ENCODE results near the gene SERTAD3.
"Not testable (repeated sequence)": the region's sequence is repeated elsewhere in the genome, so short reads cannot be mapped to it uniquely, and the experiment has no call there.

The SERTAD3 gene

DNA sequence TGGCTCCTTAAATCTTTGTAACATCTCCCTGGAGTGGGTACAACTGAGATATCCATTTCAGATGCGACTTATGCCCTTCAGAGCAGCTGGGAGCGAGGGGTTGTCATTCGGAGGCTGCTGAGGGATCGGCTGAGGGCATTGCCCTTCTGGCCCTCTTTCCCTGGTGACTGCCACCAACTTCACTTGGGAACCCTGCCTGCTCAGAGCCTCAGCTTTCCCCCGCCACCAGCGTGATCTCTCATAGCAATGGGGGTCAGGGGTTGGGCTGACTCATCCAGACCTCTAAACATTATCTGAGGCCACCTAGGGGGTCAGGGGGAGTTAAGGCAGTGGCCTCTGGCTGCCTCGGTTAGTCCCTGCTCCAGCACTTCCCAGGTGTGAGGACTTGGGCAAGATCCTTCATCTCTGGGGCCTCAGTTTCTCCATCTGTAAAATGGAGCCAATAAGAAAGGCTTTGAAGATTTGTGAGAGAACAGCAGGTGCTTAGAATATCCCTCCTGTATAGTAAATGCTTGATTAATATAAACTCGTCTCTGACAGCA is 32.1 kb downstream of the SERTAD3 start:
- DNase-seq (ENCODE audit: insufficient read length, low spot score) (no peak), FAIRE-seq (no peak)

DNA sequence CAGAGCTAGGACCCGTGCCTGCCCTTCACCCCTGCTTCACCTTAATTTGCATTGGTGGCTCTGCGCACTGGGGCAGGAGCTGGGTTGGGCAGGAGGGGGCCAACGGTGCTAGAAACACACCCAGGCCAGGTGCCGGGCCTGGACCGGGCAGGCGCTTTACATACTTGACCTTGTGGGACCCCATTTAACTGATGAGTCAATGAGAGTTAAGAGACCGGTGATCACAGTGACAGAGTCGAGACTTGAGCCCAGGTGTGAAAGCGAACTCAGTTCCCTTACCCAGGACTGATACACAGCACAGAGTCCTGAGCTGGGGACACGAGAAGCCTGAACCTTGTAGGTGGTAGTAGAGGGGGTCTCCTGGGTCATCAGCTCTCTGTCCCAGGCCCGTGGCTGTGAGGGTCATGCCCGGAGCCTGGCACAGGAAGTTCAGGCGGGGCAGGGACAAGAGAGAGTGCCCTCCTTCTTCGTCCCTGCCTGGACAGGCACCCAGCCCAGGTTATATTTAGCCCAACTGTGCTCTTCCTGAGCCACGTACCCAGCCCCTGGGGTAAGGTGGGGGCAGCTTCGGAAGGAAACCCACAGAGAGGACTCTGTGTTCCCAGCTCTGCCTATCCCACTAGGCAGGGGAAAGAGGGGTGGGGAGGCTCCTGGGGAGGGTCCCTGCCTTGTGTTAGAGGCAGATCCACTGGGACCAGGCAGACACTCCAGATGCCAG is 32.9 kb downstream of the SERTAD3 start:
- DNase-seq (ENCODE audit: insufficient read length, low spot score) (no peak), FAIRE-seq (no peak)

DNA sequence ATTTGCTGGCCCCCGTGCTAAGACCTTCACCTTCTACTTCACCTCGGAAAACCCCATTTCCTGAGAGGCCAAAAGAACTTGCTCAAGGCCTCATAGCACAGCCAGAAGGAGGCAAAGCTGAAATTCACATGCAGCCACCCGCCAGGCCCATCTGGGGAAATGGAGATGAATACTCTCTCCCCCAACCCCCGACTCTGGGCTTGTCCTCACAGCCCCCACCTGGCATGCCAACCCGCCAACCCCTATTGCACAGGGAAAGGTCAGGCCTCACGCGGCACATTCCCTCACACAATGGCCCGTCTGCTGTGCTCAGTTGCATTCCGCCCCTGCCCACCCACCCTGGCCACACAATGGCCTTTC is 34.1 kb downstream of the SERTAD3 start:
- no peak for DNase-seq (ENCODE audit: insufficient read length, low spot score)
- no peak for FAIRE-seq

DNA sequence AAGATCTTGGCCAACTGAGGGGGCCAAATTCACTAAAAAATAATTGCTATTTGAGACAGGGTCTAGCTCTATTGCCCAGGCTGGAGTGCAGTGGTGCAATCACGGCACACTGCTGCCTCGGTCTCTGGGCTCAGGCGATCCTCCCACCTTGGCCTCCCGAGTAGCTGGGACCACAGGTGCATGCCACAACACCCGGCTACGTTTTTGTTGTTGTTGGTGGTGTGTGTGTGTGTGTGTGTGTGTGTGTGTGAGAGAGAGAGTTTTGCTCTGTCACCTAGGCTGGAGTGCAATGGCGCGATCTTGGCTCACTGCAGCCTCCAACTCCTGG is 35.6 kb downstream of the SERTAD3 start:
- DNase-seq (ENCODE audit: insufficient read length, low spot score); FAIRE-seq: not testable (repeated sequence)

DNA sequence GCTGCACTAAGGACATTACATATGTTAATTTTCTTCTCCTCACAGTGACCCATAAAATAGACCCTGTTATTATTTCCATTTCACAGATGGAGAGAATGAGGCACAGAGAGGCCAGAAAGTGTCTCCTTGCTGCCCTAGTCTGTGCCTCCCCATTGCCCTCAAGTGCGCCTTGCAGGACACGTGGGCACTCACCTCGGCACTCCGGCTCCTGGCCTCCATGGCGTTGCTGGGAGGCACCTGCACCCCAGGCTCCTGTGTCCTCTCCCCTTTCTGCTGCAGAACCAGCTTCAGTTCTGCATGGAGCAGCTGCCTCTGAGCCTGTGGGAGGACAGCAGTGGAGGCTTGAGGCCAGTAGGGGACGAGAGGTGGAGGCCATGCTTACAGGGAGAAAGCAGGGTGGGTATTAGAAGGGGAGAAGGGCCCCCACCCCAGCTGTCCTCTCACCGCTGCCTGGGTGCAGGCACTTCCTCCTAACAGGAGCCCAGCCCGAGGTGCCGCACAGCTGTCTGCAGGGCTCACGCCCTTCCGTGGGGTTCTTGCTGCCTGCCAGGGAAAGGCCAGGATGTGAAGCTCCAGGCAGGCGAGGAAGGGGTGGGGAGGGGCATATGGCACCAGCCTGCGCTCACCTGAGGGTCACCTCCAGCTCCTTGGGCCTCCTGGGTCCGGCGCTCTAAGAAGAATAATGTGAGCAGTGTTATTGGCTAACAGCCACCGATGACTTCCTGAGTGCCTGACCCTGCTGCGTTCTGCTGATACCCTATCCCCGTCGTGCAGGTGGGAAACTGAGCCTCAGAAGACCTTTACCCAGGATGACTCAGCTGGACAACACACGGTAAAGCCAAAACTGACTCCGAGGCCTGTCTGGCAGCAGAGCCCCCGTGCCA is 36.2 kb downstream of the SERTAD3 start:
- FAIRE-seq (no peak), DNase-seq (ENCODE audit: insufficient read length, low spot score) (no peak)

DNA sequence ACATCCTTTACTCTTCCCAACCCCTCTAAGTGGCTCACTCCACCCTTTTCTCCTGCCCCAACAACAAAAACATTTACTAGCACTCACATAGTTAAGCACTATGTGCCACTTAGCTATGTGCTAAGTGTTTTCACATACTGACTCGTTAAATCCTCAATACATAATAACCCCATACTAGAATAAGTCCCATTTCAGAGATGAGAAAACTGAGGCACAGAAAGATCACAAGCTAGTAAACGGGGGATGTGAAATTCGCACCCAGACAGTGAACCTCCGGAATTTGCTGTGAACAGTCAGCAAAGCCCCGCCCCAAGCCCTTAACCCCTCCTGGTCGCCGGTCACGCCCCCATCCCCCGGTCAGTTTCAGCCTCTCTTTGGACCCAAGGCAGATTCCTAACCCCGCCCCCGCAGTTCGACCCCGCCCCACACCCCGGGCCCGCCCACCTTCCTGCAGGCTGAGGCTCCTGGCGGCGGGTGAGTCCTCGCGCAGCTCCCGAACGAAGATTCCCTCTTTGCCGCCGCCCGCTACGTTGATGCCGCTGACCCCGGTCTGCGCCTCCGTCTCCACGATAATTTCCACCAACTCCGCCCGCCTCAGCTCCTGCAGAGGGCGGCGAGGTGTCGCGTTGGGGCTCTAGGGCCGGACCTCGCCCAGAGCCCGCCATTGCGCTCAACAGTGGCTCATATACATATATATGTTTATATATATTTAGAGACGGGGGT is 40.7 kb downstream of the SERTAD3 start:
- FAIRE-seq, result no peak
- DNase-seq (ENCODE audit: insufficient read length, low spot score), result peak; percentile 94

DNA sequence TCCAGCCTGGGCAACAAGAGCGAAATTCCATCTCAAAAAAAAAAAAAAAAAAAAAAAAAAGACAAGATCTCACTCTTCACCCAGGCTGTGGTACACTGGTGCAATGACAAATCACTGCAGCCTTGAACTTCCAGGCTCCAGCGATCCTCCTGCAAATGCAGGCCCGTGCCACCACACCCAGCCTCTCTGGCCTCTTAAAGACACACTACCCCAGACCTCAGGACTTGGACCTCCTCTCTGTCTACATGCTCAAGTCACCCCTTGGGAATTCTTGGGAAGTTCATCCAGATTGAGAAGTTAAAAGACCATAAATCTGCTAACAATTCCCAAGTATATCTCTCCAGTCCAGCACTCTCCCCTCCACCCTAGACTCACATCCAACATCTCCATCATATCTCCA is 43.6 kb downstream of the SERTAD3 start:
- no peak for FAIRE-seq
- DNase-seq (ENCODE audit: insufficient read length, low spot score), result no peak

DNA sequence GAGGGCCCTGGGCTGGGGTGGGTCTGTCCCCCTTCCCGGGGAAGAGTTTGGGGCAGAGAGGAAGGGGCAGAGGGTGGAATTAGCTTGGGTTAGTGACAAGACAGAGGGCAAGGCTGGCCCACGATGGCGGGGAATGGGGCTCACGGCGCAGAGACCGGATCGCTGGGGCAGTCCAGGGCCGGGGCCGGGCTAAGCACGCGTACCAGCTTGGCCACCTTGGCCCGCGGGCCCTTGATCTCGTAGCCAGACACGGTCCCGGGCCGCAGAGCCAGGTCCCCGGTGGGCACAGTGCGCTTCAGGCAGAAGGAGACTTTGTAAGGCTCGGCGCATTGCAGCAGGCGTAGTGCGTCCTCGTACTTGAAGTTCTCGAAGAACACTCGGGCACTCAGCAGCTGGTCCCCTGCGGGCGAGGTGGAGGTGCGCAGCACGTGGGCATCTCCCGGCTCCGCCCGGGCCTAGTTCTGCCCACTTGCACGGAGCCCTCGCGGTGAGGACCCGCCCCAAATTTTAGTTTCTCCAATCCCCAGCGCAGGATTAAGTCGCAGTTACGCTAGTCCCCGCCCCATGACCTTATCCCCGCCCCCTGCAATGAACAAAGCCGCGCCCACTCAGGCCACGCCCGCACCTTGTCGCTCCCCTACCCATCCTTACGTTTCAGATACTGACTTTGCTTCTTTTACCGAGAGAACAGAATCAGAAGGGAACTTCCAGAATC is 45.6 kb downstream of the SERTAD3 start:
- DNase-seq (ENCODE audit: insufficient read length, low spot score), result no peak
- no peak for FAIRE-seq

DNA sequence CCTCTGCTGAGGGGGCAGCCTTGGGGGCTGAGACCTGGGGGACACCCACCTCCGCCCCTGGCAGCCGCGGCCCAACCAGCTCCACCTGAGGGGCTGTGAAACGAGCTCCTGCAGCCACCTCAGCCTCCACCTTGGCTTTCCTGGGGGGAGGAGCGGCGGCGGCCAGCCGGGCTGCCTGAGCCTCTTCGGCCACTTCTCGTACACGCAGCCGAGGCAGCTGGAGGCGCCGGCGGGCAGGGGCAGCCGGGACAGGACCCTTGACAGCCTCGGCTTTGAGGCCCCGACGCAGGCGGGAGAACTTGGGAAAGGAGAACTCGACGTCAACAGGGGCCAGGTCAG is 46.6 kb downstream of the SERTAD3 start:
- FAIRE-seq (no peak), DNase-seq (ENCODE audit: insufficient read length, low spot score) (no peak)

DNA sequence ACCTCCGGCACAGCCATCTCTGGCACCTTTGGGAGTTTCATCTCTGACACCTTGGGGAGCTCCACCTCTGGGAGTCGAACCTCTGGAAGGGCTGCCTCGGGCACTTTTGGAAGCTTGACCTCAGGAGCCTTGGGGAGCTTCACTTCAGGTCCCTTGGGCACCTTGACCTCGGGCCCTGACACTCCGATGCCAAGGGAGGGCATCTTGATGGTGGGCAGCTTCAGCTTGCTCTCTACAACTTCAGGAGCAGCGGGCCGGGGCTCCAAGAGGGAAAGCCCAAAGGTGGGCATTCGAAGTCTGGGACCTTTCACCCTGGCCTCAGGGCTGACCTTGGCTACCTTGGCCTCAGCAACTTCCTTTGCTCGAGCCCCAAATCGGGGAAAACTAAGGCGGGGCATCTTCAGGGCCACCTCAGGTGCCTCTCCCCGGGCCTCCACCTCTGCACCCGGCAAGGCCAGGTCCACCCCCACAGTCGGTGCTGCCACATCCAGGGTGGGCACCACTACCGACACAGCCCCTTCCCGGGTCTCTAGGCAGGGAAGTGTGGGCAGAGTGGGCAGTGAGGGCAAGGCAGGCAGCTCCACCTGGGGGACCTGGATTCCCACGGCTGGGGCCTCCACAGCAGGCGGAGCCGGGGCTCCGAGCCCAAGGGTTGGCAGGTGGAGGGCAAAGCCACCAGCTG is 47.1 kb downstream of the SERTAD3 start:
- DNase-seq (ENCODE audit: insufficient read length, low spot score) (no peak), FAIRE-seq (no peak)

DNA sequence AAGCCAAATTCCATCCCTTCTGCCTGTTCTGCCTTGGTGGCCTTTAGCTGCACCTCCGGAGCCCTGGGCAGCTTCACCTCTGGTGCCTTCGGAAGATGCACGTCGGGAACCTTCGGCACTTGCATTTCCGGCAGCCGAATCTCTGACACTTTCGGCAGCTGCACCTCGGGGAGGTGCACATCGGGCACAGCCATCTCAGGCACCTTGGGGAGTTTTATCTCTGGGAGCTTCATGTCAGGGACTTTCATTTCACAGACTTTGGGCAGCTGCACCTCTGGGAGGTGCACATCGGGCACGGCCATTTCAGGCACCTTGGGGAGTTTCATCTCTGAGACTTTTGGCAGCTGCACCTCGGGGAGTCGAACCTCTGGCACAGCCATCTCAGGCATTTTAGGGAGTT is 48.2 kb downstream of the SERTAD3 start:
- DNase-seq (ENCODE audit: insufficient read length, low spot score), result no peak
- FAIRE-seq, result no peak

DNA sequence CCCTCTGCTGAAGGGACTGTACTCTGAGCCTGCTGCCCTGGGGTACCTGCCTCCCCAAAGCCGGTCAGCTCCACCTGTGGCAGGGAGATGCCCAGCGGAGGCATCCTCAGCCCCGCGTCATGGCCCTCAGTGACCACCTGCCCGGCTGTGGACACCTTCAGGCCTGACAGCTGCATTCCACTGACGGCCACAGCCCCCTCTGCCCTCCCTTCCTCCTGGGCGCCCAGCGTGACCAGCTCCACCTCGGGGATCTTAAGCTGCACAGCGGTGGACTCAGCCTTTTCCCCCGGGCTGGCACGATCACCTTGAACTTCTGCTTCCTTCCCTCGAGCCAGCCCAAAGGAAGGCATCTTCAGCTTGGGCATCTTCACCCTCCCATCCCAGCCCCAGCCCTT is 49.3 kb downstream of the SERTAD3 start:
- DNase-seq (ENCODE audit: insufficient read length, low spot score) (no peak), FAIRE-seq (no peak)

DNA sequence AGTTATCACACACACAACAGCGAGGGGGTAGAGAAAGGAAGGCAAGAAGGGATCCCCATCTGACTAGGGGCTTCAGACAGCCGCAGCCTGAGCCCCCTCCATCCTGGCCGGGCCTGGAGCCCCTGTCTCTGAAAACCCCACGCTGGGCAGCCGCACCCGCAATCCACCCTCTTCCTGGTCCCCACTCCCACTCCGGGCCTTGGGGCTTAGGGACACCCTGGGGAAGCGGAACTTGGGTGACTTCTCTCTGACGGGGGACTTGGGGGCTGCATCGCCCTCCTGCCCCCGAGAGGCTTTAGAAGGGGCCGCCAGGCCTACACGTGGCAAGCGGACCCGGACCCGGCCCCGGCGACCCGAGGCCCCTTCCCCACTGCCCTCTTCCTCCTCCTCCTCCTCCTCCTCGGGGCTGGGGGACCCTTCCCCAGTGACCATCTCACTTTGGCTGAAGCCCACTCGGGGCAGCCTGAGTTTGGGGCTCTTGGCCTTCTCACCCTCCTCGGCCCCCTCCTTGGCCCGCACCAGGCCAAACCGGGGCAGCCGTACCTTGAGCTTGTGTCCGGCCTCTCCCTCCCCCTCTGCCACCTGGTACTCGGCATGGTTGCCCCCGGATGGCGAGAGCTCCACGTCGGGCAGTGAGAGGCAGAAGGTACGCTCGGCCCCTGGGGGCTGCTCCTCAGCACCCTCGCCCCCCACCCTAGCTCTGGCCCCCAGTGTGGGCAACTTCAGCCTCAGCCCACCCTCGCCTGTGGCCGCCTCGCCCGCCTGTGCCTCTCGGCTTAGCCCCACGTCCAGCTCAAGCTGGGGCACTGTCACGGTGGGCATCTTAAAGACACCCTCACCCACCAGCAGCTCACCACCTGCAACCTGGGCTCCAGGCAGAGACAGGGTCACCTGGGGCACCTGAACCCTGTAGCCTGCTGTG is 50.0 kb downstream of the SERTAD3 start:
- FAIRE-seq (no peak), DNase-seq (ENCODE audit: insufficient read length, low spot score) (no peak)

DNA sequence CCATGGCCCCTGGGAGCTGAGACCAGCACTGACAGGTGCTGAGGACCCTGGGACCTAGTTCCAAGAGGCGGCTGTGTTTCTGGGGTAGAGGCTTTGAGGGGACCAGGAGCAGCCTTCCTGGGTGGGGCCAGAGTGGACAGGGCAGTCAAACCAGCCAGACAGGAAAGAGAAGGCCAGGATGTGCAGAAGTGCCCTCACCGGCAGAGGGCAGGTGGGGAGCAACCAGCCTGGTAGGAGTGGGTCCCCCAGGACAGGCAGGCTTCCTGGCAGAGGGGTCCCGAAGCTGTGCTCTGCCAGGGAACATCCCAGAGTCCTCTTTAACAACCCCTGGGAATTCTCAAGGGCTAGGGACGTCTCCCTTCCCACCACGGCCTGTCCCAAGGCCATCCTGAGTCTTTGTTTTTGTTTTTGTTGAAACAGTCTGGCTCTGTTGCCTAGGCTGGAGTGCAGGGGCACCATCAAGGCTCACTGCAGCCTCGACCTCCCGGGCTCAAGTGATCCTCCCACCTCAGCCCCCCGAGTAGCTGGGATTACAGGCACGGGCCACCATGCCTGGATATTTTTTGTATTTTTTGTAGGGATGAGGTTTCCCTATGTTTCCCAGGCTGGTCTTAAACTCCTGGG is 51.1 kb downstream of the SERTAD3 start:
- peak; percentile 28 for DNase-seq (ENCODE audit: insufficient read length, low spot score)
- FAIRE-seq, result no peak

DNA sequence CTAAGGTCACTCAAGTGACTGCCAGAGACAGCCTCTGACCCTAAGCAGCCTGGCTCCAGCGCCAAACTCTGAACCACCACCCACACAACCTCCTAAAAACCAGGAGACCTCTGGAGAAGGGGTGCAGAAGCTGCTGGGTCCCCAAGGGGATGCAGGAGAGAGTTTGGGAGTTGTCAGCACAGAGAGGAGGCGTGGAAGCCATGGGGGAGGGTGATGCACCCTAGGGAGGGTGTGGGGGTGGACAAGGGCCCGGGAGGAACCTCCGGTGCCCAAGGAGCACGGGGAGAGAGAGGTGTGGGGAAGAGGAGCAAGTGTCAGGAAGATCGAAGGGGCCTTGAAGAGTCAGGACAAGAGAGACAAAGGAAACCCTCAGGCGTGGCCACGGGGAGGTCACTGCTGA is 52.0 kb downstream of the SERTAD3 start:
- FAIRE-seq (no peak), DNase-seq (ENCODE audit: insufficient read length, low spot score) (no peak)
